Heart left ventricle (tissue), 16 donors: ENCODE results near the gene WBP1L. TPM values are rescaled to one million over a fixed set of nuclear protein-coding genes. Genes with fewer than 3 reads are reported as not detected.
"Not testable (repeated sequence)": the region's sequence is repeated elsewhere in the genome, so short reads cannot be mapped to it uniquely, and the experiment has no call there.

Experiments used
- ATAC-seq, 4 donors: fragments of 200-7000 bp; cut with Tn5 transposase; one replicate each; pipeline ENCODE4 v1.9.1; 2020 to 2022; ENCODE audit warnings: moderate library complexity in 4 of 4, mild to moderate bottlenecking in 3 of 4, moderate number of reproducible peaks in 1 of 4
- DNase-seq, 5 donors: peaks; one replicate each; pipeline ENCODE4 v3.0.0-alpha.2; 2020
- H3K27ac ChIP-seq, 12 donors: fragments of 200-600 bp; sonication (generic) in 4 of 12; one replicate each; pipeline versions ENCODE4 v1.5.0 to v1.8.0; 2016 to 2022; ENCODE audit warnings: mild to moderate bottlenecking in 2 of 12
- H3K27me3 ChIP-seq, 9 donors: fragments of 200-600 bp; sonication (generic) in 2 of 9; one replicate each; pipeline versions ENCODE4 v1.5.1 to v1.8.0; 2016 to 2022; ENCODE audit warnings: mild to moderate bottlenecking in 3 of 9
- H3K36me3 ChIP-seq, 9 donors: fragments of 200-600 bp; sonication (generic) in 2 of 9; one replicate each; pipeline versions ENCODE4 v1.5.0 to v1.8.0; 2018 to 2022; ENCODE audit warnings: mild to moderate bottlenecking in 2 of 9
- H3K4me1 ChIP-seq, 12 donors: fragments of 200-600 bp; sonication (generic) in 4 of 12; one replicate each; pipeline versions ENCODE4 v1.5.0 to v1.8.0; 2016 to 2022; ENCODE audit warnings: mild to moderate bottlenecking in 3 of 12
- H3K4me3 ChIP-seq, 12 donors: fragments of 200-600 bp; sonication (generic) in 4 of 12; one replicate each; pipeline versions ENCODE4 v1.5.0 to v1.8.0; 2017 to 2022; ENCODE audit warnings: mild to moderate bottlenecking in 9 of 12, moderate library complexity in 4 of 12
- H3K9me3 ChIP-seq, 12 donors: fragments of 200-600 bp; sonication (generic) in 4 of 12; one replicate each; pipeline versions ENCODE4 v1.5.0 to v1.8.0; 2016 to 2022; ENCODE audit warnings: mild to moderate bottlenecking in 1 of 12
- POLR2A ChIP-seq, 2 donors: fragments of 450-650 bp; IDR thresholded peaks; one replicate each; pipeline ENCODE4 v1.6.1; 2017; ENCODE audit warnings: antibody characterized with exemption in 2 of 2, mild to moderate bottlenecking in 2 of 2, moderate library complexity in 2 of 2
- WGBS, 4 donors: extraction: QIAGEN DNeasy Blood & Tissue Kit in 2 of 4; methylation state at CpG; one replicate each; pipeline versions ENCODE4 v1.1.5 to v1.1.7; 2013 to 2018; 5-methylcytosine and 5-hydroxymethylcytosine counted together
- intact Hi-C, 10 donors: fragments of 100-400 bp; cut with DNase I; formaldehyde crosslinking; loops; one replicate each; pipeline versions ENCODE4 v1.11.1 to v1.14.2; 2022
- long read RNA-seq, 3 donors: library from polyadenylated mRNA; unstranded; transcript quantifications; one replicate each; pipeline ENCODE4 v2.0.0, GENCODE V29; 2020 to 2021
- polyA plus RNA-seq, 2 donors: library from polyadenylated mRNA; stranded (reverse); fragments of 200-250 nt; gene quantifications; one replicate each; pipeline ENCODE4 v1.2.3, GENCODE V29; 2013
- total RNA-seq, 9 donors: library from RNA; depleted of rRNA in 2 of 9; stranded (reverse); fragments of >200 nt in 2 of 9; fragmentation: NEBNext Ultra II Directional in 3 of 9; extraction: Animal tissue kit (Norgen Biotek cat#: 25700) in 3 of 9; gene quantifications; one replicate each; pipeline versions ENCODE4 v1.1.0 to v1.2.4, GENCODE V29; 2016 to 2023
- TF ChIP-seq, protein P1 (sequence below), 12 donors: fragments of 200-600 bp; sonication (generic) in 4 of 12; IDR thresholded peaks; one replicate each; pipeline versions ENCODE4 v1.5.0 to v1.8.0; 2018 to 2022; ENCODE audit warnings: antibody characterized with exemption in 12 of 12, mild to moderate bottlenecking in 5 of 12
- donor health status: ischemic (EF 13 %, LVEDD 7.1; RV severe dilation, severe dysfunction).
- donor health status: healthy with polysubstance abuse.
- donor health status: DM: no; HTN: yes; CAD: no.
- donor health status: DM: no; HTN: no; CAD: no.
- donor health status: ischemic (EF 25% LVEDD 6.9; RV normal size, moderate dysfunction).
- donor health status: ischemic (EF 25% LVEDD 5.7; RV mildly dilated, moderate dysfunction).
- donor health status: healthy.
- donor health status: DM: yes; HTN: yes; CAD: no.
- donor health status: ischemic (EF 35%, LVEDD 5.7; RV mildly dilated, moderate dysfunction).
- donor health status: nonischemic (EF 11% LVEDD 7.7; RV severe dilation, severe dysfunction).
- donor health status: DM: yes; HTN: yes; CAD: no.
- donor health status: PGD.
- donor health status: ischemic (EF 29% LVEDD 5.4; RV normal size, mild dysfunction).
- donor health status: nonischemic (EF 23%, LVEDD 6.1; RV moderate dilation, normal function).

WBP1L gene
- total RNA-seq (10 to 100 TPM; 18.5 to 75.1 (median 27.6) TPM), polyA plus RNA-seq (10 to 100 TPM; 10.7 to 28.5 TPM)
- long read RNA-seq, donor 1, full-length matches to known transcripts = 5 of 12 reads
- long read RNA-seq, donor 1, partial matches to known transcripts = 5 of 12 reads
- long read RNA-seq, donor 1, other reads (novel, unspliced or antisense) = 2 of 12 reads
- long read RNA-seq, donor 2, full-length matches to known transcripts = 36 of 75 reads
- long read RNA-seq, donor 2, partial matches to known transcripts = 37 of 75 reads
- long read RNA-seq, donor 2, other reads (novel, unspliced or antisense) = 2 of 75 reads
- long read RNA-seq, donor 3, full-length matches to known transcripts = 3 of 13 reads
- long read RNA-seq, donor 3, partial matches to known transcripts = 10 of 13 reads
- long read RNA-seq, donor 3, other reads (novel, unspliced or antisense) = 0 of 13 reads

DNA sequence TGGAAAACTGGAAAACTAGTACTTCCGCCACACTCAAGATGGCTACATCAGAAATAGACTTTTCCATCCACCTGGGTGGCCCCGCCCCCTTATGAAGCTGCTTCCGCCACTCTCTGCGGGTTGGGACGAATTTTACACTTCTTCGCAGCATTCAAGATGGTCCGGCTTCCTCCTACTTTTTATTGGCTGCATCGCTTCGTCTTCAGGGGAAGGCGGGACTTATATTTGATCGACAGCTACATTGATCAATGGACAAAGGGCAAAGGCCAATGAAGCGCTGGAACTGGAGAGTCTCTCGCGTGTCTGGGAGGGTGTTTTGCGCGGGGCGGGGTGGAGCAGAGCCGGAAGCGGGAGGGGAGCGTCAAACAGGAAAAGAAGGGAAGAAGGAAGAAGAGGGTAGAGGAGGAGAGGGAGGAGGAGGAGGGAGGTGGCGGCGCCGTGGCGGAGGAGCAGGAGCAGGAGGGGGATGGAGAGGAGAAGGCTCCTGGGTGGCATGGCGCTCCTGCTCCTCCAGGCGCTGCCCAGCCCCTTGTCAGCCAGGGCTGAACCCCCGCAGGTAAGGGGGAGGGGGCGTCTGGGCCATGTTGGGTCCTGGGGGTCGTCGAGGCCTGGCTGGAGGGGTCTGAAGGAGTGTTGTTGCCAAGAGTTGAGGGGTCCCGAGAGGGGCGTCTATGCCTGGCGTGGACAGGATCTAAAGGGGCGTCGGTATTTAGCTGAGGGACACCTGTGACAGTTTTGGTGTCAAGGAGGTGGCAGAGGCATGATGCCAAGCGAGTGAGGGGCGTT, at the start of gene WBP1L:
Gene WBP1L (plus strand): TSS at position 361 of the 786 bp plus-strand sequence. CDS start 106 bp downstream, at position 467.
- Histone ChIP-seq H3K36me3 (no peaks in the 10 kb centered on the region), H3K4me3 (peak within 1 kb of the TSS; percentile 70 to 100 (median 96)), H3K27ac (peak within 1 kb of the TSS; percentile 70 to 95 (median 91)), H3K9me3 (no peaks in the 10 kb centered on the region), H3K4me1 (peaks cover 0 to 42% (median 25%) of the 10 kb centered on the region in 12 donors), H3K27me3 (no peaks in the 10 kb centered on the region)
- peak; percentile 13 to 84 for TF ChIP-seq POLR2A (IDR thresholded peaks at IDR 0.05)
- TF ChIP-seq, protein P1, sequence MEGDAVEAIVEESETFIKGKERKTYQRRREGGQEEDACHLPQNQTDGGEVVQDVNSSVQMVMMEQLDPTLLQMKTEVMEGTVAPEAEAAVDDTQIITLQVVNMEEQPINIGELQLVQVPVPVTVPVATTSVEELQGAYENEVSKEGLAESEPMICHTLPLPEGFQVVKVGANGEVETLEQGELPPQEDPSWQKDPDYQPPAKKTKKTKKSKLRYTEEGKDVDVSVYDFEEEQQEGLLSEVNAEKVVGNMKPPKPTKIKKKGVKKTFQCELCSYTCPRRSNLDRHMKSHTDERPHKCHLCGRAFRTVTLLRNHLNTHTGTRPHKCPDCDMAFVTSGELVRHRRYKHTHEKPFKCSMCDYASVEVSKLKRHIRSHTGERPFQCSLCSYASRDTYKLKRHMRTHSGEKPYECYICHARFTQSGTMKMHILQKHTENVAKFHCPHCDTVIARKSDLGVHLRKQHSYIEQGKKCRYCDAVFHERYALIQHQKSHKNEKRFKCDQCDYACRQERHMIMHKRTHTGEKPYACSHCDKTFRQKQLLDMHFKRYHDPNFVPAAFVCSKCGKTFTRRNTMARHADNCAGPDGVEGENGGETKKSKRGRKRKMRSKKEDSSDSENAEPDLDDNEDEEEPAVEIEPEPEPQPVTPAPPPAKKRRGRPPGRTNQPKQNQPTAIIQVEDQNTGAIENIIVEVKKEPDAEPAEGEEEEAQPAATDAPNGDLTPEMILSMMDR (IDR thresholded peaks at IDR 0.05) = no peak
- DNase-seq (peak; percentile 95 to 97 (median 97)), ATAC-seq (peak; percentile 98 to 99 (median 98))
- WGBS, 4 donors = 0 to 1% (median 1%) methylated on average over 37 of the region's 37 CpGs
- intact Hi-C loops = loop anchor here in 7 of 10 donors (5.0 to 10.0 kb wide), 6 partner anchors 34 to 84 kb away; no protein-coding TSS in a partner anchor

DNA sequence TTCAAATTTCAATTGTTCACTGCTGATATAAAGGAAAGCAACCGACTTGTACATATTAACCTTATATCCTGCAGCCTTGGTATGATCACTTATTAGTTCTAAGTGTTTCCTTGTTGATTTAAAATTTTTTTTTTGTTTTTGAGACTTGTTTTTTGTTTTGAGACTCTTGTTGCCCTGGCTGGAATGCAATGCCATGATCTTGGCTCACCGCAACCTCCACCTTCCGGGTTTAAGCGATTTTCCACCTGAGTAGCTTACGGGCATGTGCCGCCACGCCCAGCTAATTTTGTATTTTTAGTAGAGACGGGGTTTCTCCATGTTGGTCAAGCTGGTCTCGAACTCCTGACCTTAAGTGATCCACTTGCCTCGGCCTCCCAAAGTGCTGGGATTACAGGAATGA, 48.3 kb upstream of the WBP1L start:
- ATAC-seq, H3K27ac ChIP-seq, intact Hi-C loops, H3K9me3 ChIP-seq, H3K4me1 ChIP-seq, H3K4me3 ChIP-seq, DNase-seq, H3K27me3 ChIP-seq: not testable (repeated sequence)
- peaks cover 0 to 76% (median 47%) of the 10 kb centered on the region in 9 donors for H3K36me3 ChIP-seq
- WGBS, 4 donors = 97 to 98% (median 98%) methylated on average over 10 of the region's 10 CpGs

DNA sequence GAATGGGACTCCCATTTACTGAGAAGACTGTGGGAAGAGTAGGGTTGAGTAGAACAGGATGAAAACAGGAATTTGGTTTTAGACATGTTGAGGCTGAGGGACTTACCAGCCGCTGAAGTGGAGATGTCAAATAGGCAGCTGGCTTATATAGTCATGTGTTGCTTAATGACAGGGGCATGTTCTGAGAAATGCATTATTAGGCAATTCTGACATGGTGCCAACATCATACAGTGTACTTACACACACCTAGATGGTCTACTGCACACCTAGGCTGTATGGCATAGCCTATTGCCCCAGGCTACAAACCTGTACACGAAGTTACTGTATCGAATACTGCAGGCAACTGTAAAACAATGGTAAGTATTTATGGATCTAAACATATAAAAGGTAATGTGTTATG, 47.0 kb upstream of the WBP1L start:
- H3K9me3 ChIP-seq = no peaks in the 10 kb centered on the region
- ATAC-seq (no peak), DNase-seq (no peak)
- no peak for TF ChIP-seq POLR2A (IDR thresholded peaks at IDR 0.05)
- TF ChIP-seq, protein P1 (IDR thresholded peaks at IDR 0.05) = no peak
- H3K27ac ChIP-seq = no peak overlapping the region
- H3K36me3 ChIP-seq = peaks cover 0 to 75% (median 47%) of the 10 kb centered on the region in 9 donors
- H3K4me1 ChIP-seq = peaks cover 0 to 5% (median 0%) of the 10 kb centered on the region in 12 donors
- intact Hi-C loops = no loop called here
- H3K4me3 ChIP-seq = no peak overlapping the region
- no peaks in the 10 kb centered on the region for H3K27me3 ChIP-seq
- WGBS, 4 donors = 97 to 100% (median 99%) methylated on average over 3 of the region's 3 CpGs

DNA sequence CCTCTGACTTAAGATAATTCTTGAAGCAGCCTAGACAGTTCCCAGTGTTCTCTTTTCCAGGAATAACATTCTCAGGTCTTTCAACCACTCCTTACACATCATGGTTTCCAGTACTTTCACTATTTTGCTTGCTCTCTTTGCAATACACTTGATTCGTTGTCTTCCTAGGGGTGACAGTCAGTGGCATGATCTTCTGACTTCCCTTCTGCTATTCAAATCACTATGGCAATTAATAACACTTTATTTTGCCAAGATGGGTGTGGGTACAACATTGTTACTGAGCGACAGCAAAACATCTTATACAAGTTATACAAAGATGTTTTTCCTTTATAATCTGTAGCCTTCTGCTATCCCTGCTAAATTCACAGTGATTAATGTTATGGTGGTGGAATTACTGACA, 44.9 kb upstream of the WBP1L start:
- H3K4me1 ChIP-seq = peaks cover 0 to 5% (median 0%) of the 10 kb centered on the region in 12 donors
- TF ChIP-seq, protein P1 (IDR thresholded peaks at IDR 0.05) = no peak
- TF ChIP-seq POLR2A (IDR thresholded peaks at IDR 0.05) = no peak
- no peak overlapping the region for H3K4me3 ChIP-seq
- no peaks in the 10 kb centered on the region for H3K27me3 ChIP-seq
- H3K27ac ChIP-seq = no peak overlapping the region
- no peak for DNase-seq
- 86 to 92% (median 87%) methylated on average over 2 of the region's 2 CpGs for WGBS, 4 donors
- no peak for ATAC-seq
- H3K9me3 ChIP-seq = no peaks in the 10 kb centered on the region
- intact Hi-C loops = no loop called here
- peaks cover 0 to 57% (median 47%) of the 10 kb centered on the region in 9 donors for H3K36me3 ChIP-seq
